NCI-H1694 treated with DMSO at 0.1 percent for 48 hours (cell line): ENCODE measurements around the gene TIMP2.
"Not testable (repeated sequence)": the region's sequence is repeated elsewhere in the genome, so short reads cannot be mapped to it uniquely, and the experiment has no call there.

ENCODE experiments used
- DNase-seq: peaks from one replicate; lab custom pipeline; 2025; lab: John Stamatoyannopoulos, UW

Gene TIMP2

GRCh38 chr17:78905541-78905940 lies 19.6 kb downstream of the TIMP2 start:
- DNase-seq = no peak

- DNase-seq = no peak
Observed at GRCh38 chr17:78905116-78905515, 20.1 kb downstream of the TIMP2 start.

- no peak for DNase-seq
Observed at GRCh38 chr17:78904371-78904770, 20.8 kb downstream of the TIMP2 start.

- no peak for DNase-seq
Observed at GRCh38 chr17:78903101-78903779, 21.9 kb downstream of the TIMP2 start, which contains the start of gene CEP295NL. Gene CEP295NL, minus strand, starts transcription at chr17:78903201. Its CDS starts 1,373 bp downstream, at chr17:78901828.

- DNase-seq = not testable (repeated sequence)
Observed at GRCh38 chr17:78902231-78902630, 23.0 kb downstream of the TIMP2 start.

DNA sequence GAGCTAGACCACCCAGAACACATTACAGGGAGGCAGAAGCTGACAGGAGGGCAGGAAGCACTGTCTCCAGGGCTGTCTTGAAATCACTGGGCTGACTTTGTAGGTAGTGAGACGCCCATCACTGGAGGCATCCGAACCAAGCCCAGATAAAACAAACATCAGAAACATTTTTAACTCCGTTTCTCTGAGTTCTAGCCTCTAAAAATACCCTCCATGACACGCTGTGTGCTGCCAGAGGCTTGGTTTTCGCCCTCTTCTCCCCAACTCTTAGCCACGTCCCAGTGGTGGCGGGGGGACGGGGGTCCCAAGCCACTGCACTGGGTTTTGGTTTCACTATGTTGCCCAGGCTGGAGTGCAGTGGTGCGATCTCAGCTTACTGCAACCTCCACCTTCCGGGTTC lies 23.4 kb downstream of the TIMP2 start:
- no peak for DNase-seq

DNA sequence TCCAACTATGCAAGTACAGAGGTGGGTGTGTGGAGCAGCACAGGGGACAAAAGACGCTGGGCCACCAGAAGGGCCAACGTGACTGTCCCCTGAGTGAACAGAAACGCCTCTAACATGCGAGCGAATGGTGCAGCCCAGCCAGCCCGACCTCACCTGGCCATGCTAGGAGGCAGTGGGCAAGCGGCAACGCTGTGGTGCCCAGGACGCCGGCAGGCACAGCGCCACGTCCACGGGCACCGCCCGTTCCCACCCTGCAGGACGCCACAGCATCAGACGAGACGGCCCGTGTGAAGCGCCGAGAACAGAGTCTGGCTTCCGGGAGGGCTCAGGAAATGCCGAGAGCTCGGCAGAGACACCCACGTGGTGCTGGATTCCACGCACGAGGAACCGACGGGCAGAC lies 24.4 kb downstream of the TIMP2 start:
- DNase-seq = no peak

DNA sequence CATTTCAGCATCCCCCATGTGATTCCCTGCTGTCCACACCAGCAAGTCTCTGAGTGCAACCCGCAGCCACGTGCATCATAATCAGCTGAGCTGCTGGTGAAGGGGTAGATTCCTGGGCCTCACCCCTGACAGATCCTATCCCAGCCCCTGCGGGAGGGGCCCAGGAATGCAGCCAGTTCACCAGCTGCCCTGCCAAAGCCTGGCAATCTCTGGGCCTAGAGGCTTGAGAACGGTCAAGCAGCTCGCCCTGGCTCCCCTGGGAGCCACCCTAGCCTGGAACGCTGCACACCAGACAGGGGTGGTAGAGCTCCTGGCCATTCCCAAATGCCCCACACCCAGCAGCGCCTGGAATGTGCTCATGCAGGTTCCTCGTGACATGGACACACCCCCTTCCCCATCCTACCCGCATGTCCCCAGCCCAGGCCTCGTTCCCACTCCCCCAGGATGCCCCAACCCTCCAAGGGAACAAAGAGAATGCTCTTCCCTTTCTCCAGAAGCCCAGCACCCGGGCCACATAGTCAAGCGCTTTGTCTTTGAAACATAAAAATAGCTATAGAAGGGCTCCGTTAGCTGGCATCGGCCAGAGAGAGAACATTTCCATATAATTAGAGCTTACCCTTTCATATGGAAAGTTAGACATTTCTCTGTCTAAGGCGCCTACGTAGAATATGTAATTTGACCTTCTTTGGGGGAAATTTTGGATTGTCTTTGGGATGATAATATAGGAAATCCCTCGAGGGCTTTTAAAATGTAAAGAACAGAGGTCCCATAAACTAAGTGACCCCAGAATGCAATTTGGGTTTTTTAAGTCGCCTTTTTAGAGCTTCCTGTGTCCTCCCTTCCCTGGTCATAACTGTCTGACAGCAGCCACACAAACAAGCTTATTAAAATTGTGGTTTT lies 25.6 kb downstream of the TIMP2 start:
- DNase-seq = no peak

DNA sequence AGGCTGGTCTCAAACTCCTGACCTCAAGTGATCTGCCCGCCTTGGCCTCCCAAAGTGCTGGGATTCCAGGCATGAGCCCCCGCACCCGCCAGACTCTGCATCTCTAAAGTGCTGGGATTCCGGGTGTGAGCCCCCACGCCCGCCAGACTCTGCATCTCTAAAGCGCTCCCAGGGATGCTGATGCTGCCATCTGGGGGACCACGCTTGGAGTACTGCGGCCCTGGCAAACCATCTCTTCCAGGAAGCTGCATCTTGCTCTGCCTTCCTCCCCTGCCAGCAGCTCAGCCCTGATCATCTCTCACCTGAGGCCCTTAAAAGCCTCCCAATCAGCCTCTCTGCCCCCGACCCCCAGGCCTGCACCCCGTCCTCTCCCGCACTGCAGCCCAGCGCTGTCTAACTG lies 26.2 kb downstream of the TIMP2 start:
- DNase-seq = no peak

DNA sequence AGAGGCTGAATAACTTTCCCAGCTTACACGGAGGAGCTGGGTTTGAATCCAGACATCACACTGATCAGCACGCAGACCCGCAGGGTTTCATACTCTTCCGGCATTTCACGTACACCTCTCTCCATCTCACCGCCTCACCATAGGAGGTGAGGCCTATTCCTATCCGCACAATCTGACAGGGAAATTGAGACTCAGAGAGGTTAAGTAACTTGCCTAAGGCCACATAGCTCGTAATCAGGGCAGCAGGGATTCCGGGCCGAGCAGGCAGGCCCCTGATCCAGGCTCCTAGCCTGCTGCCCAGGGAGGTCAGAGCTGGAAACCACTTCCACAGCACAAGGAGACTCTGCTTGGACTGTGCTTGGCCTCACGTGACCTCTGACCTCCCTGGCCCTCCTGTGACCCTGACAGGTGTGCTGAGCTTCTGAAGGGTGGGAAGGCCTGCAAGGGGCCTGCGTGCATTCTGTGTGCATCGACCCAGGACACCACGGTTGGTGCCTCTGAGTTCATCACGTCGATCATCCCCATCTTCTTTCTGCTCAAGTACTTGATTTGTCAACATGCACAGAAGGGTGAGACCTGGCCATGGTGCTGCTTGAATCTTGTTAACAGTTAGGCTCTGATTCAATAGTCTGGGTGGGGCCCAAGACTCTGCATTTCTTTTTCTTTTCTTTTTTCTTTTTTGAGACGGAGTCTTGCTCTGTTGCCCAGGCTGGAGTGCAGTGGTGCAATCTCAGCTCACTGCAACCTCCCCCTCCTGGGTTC lies 26.9 kb downstream of the TIMP2 start:
- no peak for DNase-seq

DNA sequence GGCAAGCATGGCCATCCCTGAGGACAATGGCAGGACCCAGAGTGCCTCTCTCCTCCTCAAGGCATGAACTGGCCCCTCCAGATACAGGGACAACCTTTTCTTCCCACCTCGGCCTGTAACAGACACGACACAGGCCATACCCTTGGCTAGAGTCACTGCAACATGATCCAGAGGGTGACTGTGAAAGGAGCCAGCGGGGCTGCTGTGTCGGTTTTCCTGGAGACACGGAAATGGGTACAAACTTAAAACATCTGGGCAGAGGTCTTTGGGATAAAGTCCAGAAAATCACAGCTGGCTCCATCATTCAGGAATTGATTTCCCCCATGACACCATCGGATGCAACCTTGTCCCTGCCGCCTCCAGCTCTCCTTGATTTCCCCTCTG lies 27.5 kb downstream of the TIMP2 start:
- no peak for DNase-seq

GRCh38 chr17:78896834-78897663 lies 28.1 kb downstream of the TIMP2 start:
- no peak for DNase-seq

DNA sequence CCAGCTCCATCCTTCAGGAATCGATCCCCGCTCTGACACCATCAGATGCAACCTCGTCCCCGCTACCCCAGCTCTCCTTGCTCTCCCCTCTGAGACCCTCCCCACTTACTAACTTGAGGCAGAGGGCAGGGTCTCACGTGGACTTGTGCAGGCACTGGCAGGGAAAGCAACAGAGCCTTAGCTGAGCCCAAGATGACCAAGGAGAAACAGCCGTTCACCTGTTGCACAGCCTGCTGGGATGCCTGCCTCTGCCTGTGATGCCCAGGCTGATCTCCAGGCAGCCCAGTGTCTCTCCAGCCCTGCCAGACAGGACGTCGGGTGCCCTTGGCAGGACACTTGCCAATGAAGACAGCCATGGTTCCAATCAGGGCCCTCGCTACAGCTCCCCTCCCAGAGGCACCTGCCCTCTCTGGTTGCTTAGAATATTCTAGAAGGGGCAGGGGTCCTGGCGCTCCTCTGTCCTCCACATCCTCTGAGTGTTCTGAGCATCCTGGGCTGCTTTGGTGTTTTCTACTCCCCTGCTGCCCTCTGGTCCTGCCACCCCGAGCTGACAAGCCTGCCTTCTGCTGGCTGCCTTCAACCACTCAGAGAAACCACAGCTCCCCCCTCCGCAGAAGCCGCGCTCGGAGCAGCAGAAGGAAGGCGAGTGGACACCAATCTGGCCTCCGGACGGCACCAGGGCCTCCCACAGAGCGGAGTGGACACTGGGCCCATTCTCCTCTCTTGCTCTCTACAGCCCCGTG lies 28.9 kb downstream of the TIMP2 start:
- no peak for DNase-seq

- DNase-seq = no peak
Observed at GRCh38 chr17:78895322-78895721, 29.9 kb downstream of the TIMP2 start.

DNA sequence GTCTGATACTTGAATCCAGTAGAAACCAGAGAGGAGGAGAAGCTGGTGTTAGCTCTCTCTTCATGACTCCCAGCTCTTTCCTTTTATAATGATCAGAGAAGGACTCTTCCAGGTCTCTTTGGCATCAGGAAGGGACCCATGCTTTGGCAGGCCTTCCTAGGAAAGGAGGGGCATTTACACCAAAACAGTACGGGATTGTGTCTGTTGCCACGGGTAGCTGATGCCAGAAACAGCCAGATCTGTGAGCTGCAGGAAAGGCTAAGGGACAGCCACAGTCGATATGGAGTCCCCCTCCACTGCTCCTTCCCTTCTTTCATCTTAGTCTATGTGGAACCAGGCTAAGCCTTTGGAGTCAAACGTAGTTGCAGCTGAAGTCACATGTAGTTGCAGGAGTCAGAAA lies 31.5 kb downstream of the TIMP2 start:
- no peak for DNase-seq

GRCh38 chr17:78892936-78893379 lies 32.2 kb downstream of the TIMP2 start:
- no peak for DNase-seq

DNA sequence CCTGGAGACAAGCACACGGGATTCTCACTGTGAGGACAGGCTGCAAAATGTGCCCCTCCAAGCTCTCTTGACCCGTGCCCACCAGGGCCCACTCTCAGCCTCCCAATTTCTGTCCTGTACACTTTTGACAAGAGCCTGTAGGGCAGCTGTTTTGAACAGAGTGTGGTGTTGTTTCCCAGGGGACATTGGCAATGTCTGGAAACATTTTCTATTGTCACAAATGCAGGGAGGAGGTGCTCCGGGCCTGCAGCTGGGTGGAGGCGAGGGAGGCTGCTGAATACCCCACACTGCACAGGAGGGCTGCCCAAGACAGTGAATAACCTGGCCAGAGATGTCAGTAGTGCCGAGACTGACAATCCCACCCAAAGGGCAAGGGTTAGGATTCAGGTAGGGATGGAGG lies 32.7 kb downstream of the TIMP2 start:
- no peak for DNase-seq

GRCh38 chr17:78892062-78892456 lies 33.1 kb downstream of the TIMP2 start:
- no peak for DNase-seq

DNA sequence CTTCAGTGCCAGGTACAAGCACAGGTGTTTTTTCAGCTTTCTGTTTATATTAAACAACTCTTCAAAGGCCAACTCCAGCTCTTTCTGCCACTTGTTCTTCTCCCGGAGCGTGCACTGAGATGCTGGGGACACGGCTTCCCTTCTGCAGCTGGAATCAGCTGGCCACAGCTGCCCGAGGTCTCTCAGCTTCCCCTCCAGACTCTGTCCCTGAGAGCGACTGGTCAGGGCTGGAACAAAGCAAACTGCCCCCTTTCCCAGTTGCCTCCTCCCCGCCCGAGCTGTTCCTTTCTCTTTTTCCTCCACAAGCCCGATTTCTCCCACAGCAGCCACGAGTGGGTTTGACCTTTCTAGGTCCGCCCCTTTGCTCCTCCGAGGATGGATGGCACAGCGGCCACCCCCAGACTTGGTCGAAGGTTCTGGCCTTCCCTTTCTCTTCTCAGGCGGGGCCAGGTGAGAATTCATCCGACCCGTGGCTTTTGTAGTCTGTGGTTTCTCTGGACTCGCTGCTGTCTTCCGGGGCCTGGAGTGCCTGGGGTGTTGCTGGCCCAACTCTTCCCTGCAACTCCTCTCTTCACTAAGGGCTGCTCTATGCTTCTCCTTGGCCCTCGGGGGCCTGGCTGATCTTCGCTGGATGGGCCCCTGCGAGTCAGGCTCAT lies 33.7 kb downstream of the TIMP2 start:
- DNase-seq = no peak

- no peak for DNase-seq
Observed at GRCh38 chr17:78890498-78890897, 34.7 kb downstream of the TIMP2 start.
